H1 (cell line): Measurements from ENCODE around the gene NEK2. TPM values are rescaled to one million over a fixed set of nuclear protein-coding genes. Genes with fewer than 3 reads are reported as not detected.

Source experiments
- CTCF ChIA-PET: fragments of 300-600 bp; sonication (Branson Sonifier 250); formaldehyde crosslinking; loops from one replicate; lab custom pipeline; 2021; ENCODE audit not compliant: partially characterized antibody; lab: Charles Lee
- POLR2A ChIA-PET: fragments of 300-600 bp; sonication (Branson Sonifier 250); formaldehyde crosslinking; loops from one replicate; lab custom pipeline; 2021; ENCODE audit warnings: inconsistent platforms; ENCODE audit not compliant: partially characterized antibody; lab: Charles Lee
- DNase-seq, 2 experiments: peaks; one replicate each; pipeline versions ENCODE4 v3.0.0 to v3.0.0-alpha.2; 2010 to 2022; ENCODE audit warnings: low spot score in 2 of 2, low read depth in 1 of 2, mixed read lengths in 1 of 2
- FAIRE-seq: peaks from 2 replicates; lab custom pipeline; 2011; peaks lifted over from hg19 to GRCh38; lab: Jason Lieb, UNC
- H2AFZ ChIP-seq: 2 replicates; pipeline ENCODE4 v1.8.1; 2012; ENCODE audit warnings: low read length, inconsistent platforms
- H2AK5ac ChIP-seq: 2 replicates; pipeline ENCODE4 v1.6.1; 2013; ENCODE audit warnings: low read depth, low read length
- H2BK120ac ChIP-seq: replicated peaks from 2 replicates; pipeline ENCODE3; 2013; ENCODE audit warnings: low read depth, low read length, inconsistent platforms
- H2BK12ac ChIP-seq: 2 replicates; pipeline ENCODE4 v1.6.1; 2013; ENCODE audit warnings: low read depth, low read length
- H2BK15ac ChIP-seq: 2 replicates; pipeline ENCODE4 v1.6.1; 2013; ENCODE audit warnings: low read length
- H2BK20ac ChIP-seq: 2 replicates; pipeline ENCODE4 v1.6.1; 2013; ENCODE audit warnings: low read length
- H2BK5ac ChIP-seq: 2 replicates; pipeline ENCODE4 v1.6.1; 2013; ENCODE audit warnings: low read depth, low read length
- H3K14ac ChIP-seq: 2 replicates; pipeline ENCODE4 v1.6.1; 2013; ENCODE audit warnings: inconsistent platforms; ENCODE audit not compliant: insufficient read length
- H3K18ac ChIP-seq: 2 replicates; pipeline ENCODE4 v1.6.1; 2013; ENCODE audit warnings: low read length; ENCODE audit errors: extremely low read depth
- H3K23ac ChIP-seq: 2 replicates; pipeline ENCODE4 v1.6.1; 2013; ENCODE audit warnings: inconsistent platforms; ENCODE audit not compliant: insufficient read length
- H3K23me2 ChIP-seq: 2 replicates; pipeline ENCODE4 v1.6.1; 2013; ENCODE audit warnings: low read depth, low read length
- H3K27ac ChIP-seq: 2 replicates; pipeline ENCODE4 v1.6.1; 2011; ENCODE audit warnings: low read depth, low read length, inconsistent platforms
- H3K27me3 ChIP-seq, 4 experiments: replicated peaks in 1 of 4; 1 replicate in 1 of 4; 2 replicates in 3 of 4; pipeline versions ENCODE4 v1.6.1 to v1.8.1; 2011 to 2013; ENCODE audit warnings: low read length in 3 of 4, mild to moderate bottlenecking in 3 of 4, inconsistent platforms in 2 of 4, mixed read lengths in 2 of 4, moderate library complexity in 1 of 4; ENCODE audit not compliant: control insufficient read depth in 3 of 4, insufficient read depth in 3 of 4; ENCODE audit errors: extremely low read depth in 1 of 4
- H3K36me3 ChIP-seq, 4 experiments: 2 replicates each; pipeline versions ENCODE4 v1.6.1 to v1.8.1; 2011 to 2013; ENCODE audit warnings: mild to moderate bottlenecking in 4 of 4, low read length in 3 of 4, moderate library complexity in 2 of 4, control low read depth in 1 of 4, inconsistent platforms in 1 of 4; ENCODE audit not compliant: insufficient read depth in 4 of 4, control insufficient read depth in 2 of 4
- H3K4ac ChIP-seq: replicated peaks from 2 replicates; pipeline ENCODE3; 2013; ENCODE audit warnings: low read length, low read depth, mixed read lengths, inconsistent platforms; ENCODE audit not compliant: insufficient read length
- H3K4me1 ChIP-seq, 4 experiments: replicated peaks in 1 of 4; 1 replicate in 1 of 4; 2 replicates in 3 of 4; pipeline versions ENCODE4 v1.6.1 to v1.8.1; 2011 to 2013; ENCODE audit warnings: low read length in 3 of 4, inconsistent platforms in 2 of 4, mixed read lengths in 1 of 4; ENCODE audit not compliant: insufficient read depth in 4 of 4, control insufficient read depth in 3 of 4
- H3K4me2 ChIP-seq, 2 experiments: 2 replicates each; pipeline versions ENCODE4 v1.6.1 to v1.8.1; 2011 to 2013; ENCODE audit warnings: low read depth in 2 of 2, low read length in 2 of 2, control low read depth in 1 of 2, inconsistent platforms in 1 of 2, mild to moderate bottlenecking in 1 of 2; ENCODE audit not compliant: insufficient read depth in 1 of 2
- H3K4me3 ChIP-seq, 4 experiments: fragments of 200-600, 300-600 bp in 1 of 4; sonication (generic), shearing (Covaris generic), sonication (Bioruptor Twin) in 1 of 4; 2 replicates each; pipeline versions ENCODE4 v1.5.1 to v1.8.1; 2011 to 2016; ENCODE audit warnings: low read length in 4 of 4, low read depth in 3 of 4, control low read depth in 2 of 4, inconsistent platforms in 2 of 4, mild to moderate bottlenecking in 2 of 4, mixed read lengths in 1 of 4, moderate library complexity in 1 of 4; ENCODE audit not compliant: insufficient read depth in 2 of 4; ENCODE audit errors: extremely low read depth in 1 of 4
- H3K56ac ChIP-seq: replicated peaks from 2 replicates; pipeline ENCODE3; 2013; ENCODE audit warnings: low read depth, mild to moderate bottlenecking, mixed read lengths, low read length, inconsistent platforms; ENCODE audit not compliant: insufficient read length
- H3K79me1 ChIP-seq: 2 replicates; pipeline ENCODE4 v1.6.1; 2013; ENCODE audit warnings: low read depth, low read length, control low read depth
- H3K79me2 ChIP-seq, 2 experiments: 2 replicates each; pipeline versions ENCODE4 v1.6.1 to v1.8.1; 2012 to 2013; ENCODE audit warnings: low read length in 2 of 2, mild to moderate bottlenecking in 2 of 2, inconsistent platforms in 1 of 2; ENCODE audit not compliant: insufficient read depth in 2 of 2, control insufficient read depth in 1 of 2
- H3K9ac ChIP-seq, 4 experiments: replicated peaks in 1 of 4; 1 replicate in 1 of 4; 2 replicates in 3 of 4; pipeline versions ENCODE4 v1.6.1 to v1.8.1; 2011 to 2013; ENCODE audit warnings: low read depth in 3 of 4, low read length in 3 of 4, control low read depth in 2 of 4, mild to moderate bottlenecking in 2 of 4, moderate library complexity in 2 of 4, inconsistent platforms in 1 of 4; ENCODE audit errors: extremely low read depth in 1 of 4
- H3K9me3 ChIP-seq, 2 experiments: 2 replicates each; pipeline versions ENCODE4 v1.6.1 to v1.8.1; 2012 to 2013; ENCODE audit warnings: mild to moderate bottlenecking in 2 of 2, moderate library complexity in 2 of 2, control low read depth in 1 of 2, inconsistent platforms in 1 of 2, low read depth in 1 of 2, low read length in 1 of 2, mixed read lengths in 1 of 2; ENCODE audit not compliant: insufficient read depth in 2 of 2
- H4K20me1 ChIP-seq, 2 experiments: replicated peaks in 1 of 2; 2 replicates each; pipeline versions ENCODE3 to v1.8.1; 2011 to 2013; ENCODE audit warnings: inconsistent platforms in 2 of 2, low read length in 2 of 2, mild to moderate bottlenecking in 1 of 2; ENCODE audit not compliant: insufficient read depth in 2 of 2, control insufficient read depth in 1 of 2
- H4K5ac ChIP-seq: 2 replicates; pipeline ENCODE4 v1.6.1; 2013; ENCODE audit warnings: low read length, low read depth, mixed read lengths, inconsistent platforms; ENCODE audit not compliant: insufficient read length
- H4K8ac ChIP-seq: 2 replicates; pipeline ENCODE4 v1.8.0; 2013; ENCODE audit warnings: mild to moderate bottlenecking, moderate library complexity, low read length, inconsistent platforms; ENCODE audit not compliant: insufficient read depth; ENCODE audit errors: extremely low read depth
- H4K91ac ChIP-seq: replicated peaks from 2 replicates; pipeline ENCODE3; 2013; ENCODE audit warnings: low read length, mixed read lengths, inconsistent platforms; ENCODE audit not compliant: insufficient read length
- BCL11A ChIP-seq, 2 experiments: IDR thresholded peaks; one replicate each; pipeline ENCODE4 v1.6.1; 2011; ENCODE audit warnings: low read depth in 2 of 2, low read length in 2 of 2, mild to moderate bottlenecking in 2 of 2
- CEBPB ChIP-seq: IDR thresholded peaks from 2 replicates; pipeline ENCODE4 v1.6.1; 2012; ENCODE audit warnings: low read depth, low read length
- EZH2 ChIP-seq: fragments of 200-600 bp; sonication (generic); IDR thresholded peaks from 2 replicates; pipeline ENCODE4 v1.7.1; 2012; ENCODE audit warnings: low read depth, mild to moderate bottlenecking, moderate library complexity, low read length, inconsistent platforms; ENCODE audit not compliant: severe bottlenecking
- GABPA ChIP-seq: IDR thresholded peaks from 2 replicates; pipeline ENCODE4 v1.6.1; 2011; ENCODE audit warnings: mild to moderate bottlenecking, low read length, moderate library complexity, borderline replicate concordance; ENCODE audit not compliant: insufficient read depth
- JUN ChIP-seq: IDR thresholded peaks from 2 replicates; pipeline ENCODE4 v1.6.1; 2011; ENCODE audit warnings: low read depth, mild to moderate bottlenecking, improper control_type of control experiment, low read length
- JUND ChIP-seq: IDR thresholded peaks from 2 replicates; pipeline ENCODE4 v1.6.1; 2011; ENCODE audit warnings: mild to moderate bottlenecking, improper control_type of control experiment, low read length
- KDM4A ChIP-seq: IDR thresholded peaks from one replicate; pipeline ENCODE4 v1.7.1; 2012; ENCODE audit warnings: low read depth, mild to moderate bottlenecking, moderate library complexity, low read length, inconsistent platforms; ENCODE audit not compliant: severe bottlenecking
- MAFK ChIP-seq: IDR thresholded peaks from 2 replicates; pipeline ENCODE4 v1.6.1; 2012; ENCODE audit warnings: low read depth, mild to moderate bottlenecking, improper control_type of control experiment, low read length
- NANOG ChIP-seq: IDR thresholded peaks from 2 replicates; pipeline ENCODE4 v1.6.1; 2011; ENCODE audit warnings: low read length, low read depth, mild to moderate bottlenecking, inconsistent platforms; ENCODE audit not compliant: insufficient read depth, poor library complexity, severe bottlenecking
- POLR2AphosphoS5 ChIP-seq: IDR thresholded peaks from 2 replicates; pipeline ENCODE4 v1.6.1; 2011; ENCODE audit warnings: low read depth, low read length
- RFX5 ChIP-seq: IDR thresholded peaks from 2 replicates; pipeline ENCODE4 v1.6.1; 2011; ENCODE audit warnings: low read depth, low read length, improper control_type of control experiment, borderline replicate concordance
- RXRA ChIP-seq: IDR thresholded peaks from 2 replicates; pipeline ENCODE4 v1.6.1; 2011; ENCODE audit warnings: low read depth, mild to moderate bottlenecking, low read length, moderate library complexity; ENCODE audit not compliant: insufficient read depth
- SAP30 ChIP-seq: fragments of 300-600 bp; sonication (generic); IDR thresholded peaks from 2 replicates; pipeline ENCODE4 v1.7.1; 2012; ENCODE audit warnings: low read length, moderate library complexity, mild to moderate bottlenecking, inconsistent platforms; ENCODE audit not compliant: insufficient read depth, insufficient replicate concordance
- SP2 ChIP-seq: IDR thresholded peaks from 2 replicates; pipeline ENCODE4 v1.6.1; 2012; ENCODE audit warnings: mild to moderate bottlenecking, low read length, inconsistent platforms
- TAF7 ChIP-seq: optimal IDR thresholded peaks from 2 replicates; pipeline ENCODE3; 2011; ENCODE audit warnings: low read depth, mild to moderate bottlenecking, inconsistent platforms, low read length, moderate library complexity, borderline replicate concordance
- WGBS, 2 experiments: shearing (Covaris generic) in 1 of 2; methylation state at CpG; one replicate each; pipeline versions ENCODE4 v1.1.6 to v1.1.7; 2013 to 2015; ENCODE audit warnings: low lambda C conversion rate in 2 of 2, mixed read lengths in 2 of 2, inconsistent platforms in 1 of 2, low coverage in 1 of 2, missing lambda C conversion rate in 1 of 2; ENCODE audit not compliant: insufficient replicate concordance in 2 of 2, insufficient coverage in 1 of 2, insufficient read length in 1 of 2; ENCODE audit errors: extremely low coverage in 1 of 2, missing lambda C conversion rate in 1 of 2; 5-methylcytosine and 5-hydroxymethylcytosine counted together
- polyA plus RNA-seq, 7 experiments: library from polyadenylated mRNA; depleted of rRNA in 3 of 7; stranded (reverse) in 5 of 7; unstranded in 2 of 7; fragments of >200 nt in 5 of 7; fragments of 200-250 nt in 2 of 7; gene quantifications; 1 replicate in 5 of 7; 2 replicates in 1 of 7; 4 replicates in 1 of 7; pipeline versions ENCODE4 v1.2.1 to v1.2.3, GENCODE V29; 2011 to 2013; ENCODE audit warnings: missing spikeins in 2 of 7, mixed read lengths in 2 of 7
- total RNA-seq: library from RNA; stranded (reverse); fragmentation: NEBNext Ultra II Directional; extraction: Animal tissue kit (Norgen Biotek cat#: 25700); gene quantifications from 2 replicates; pipeline ENCODE4 v1.2.1, GENCODE V29; 2021

The NEK2 gene
- total and polyA plus RNA-seq, 2 of the 8 experiments (the other 6 are each of a cell fraction or from before 2014, with no cell fraction given) = 8.4 to 22.9 TPM

- no peak overlapping the region for H4K8ac ChIP-seq
- no peaks in the 10 kb centered on the region for H3K27me3 ChIP-seq
- H2BK5ac ChIP-seq = no peak overlapping the region
- H3K23ac ChIP-seq = no peak overlapping the region
- no peak overlapping the region for H2BK120ac ChIP-seq
- H3K14ac ChIP-seq = no peak overlapping the region
- no peak overlapping the region for H3K4me3 ChIP-seq
- no peak overlapping the region for H2BK20ac ChIP-seq
- no peak overlapping the region for H4K5ac ChIP-seq
- H2BK15ac ChIP-seq = no peak overlapping the region
- no peak overlapping the region for H3K56ac ChIP-seq
- no peak overlapping the region for H3K27ac ChIP-seq
- H4K91ac ChIP-seq = no peak overlapping the region
- H3K23me2 ChIP-seq = no peaks in the 10 kb centered on the region
- H3K79me2 ChIP-seq = no peaks in the 10 kb centered on the region
- no peaks in the 10 kb centered on the region for H4K20me1 ChIP-seq
- H3K36me3 ChIP-seq = no peaks in the 10 kb centered on the region
- WGBS, 2 experiments = 93% methylated on average over 10 of the region's 10 CpGs; no CpG with 5 or more reads in 1 of the 2 experiments
- no peaks in the 10 kb centered on the region for H3K9me3 ChIP-seq
- H2AFZ ChIP-seq = no peak overlapping the region
- ChIA-PET POLR2A (no interaction called here), CTCF (interaction anchor here (1.0 to 1.2 kb wide), 2 partner anchors 11 to 15 kb away, joined by 3 to 6 read pairs; no protein-coding TSS in a partner anchor)
- no peak overlapping the region for H3K18ac ChIP-seq
- H3K4me1 ChIP-seq = no peaks in the 10 kb centered on the region
- H3K4ac ChIP-seq = no peak overlapping the region
- no peak overlapping the region for H3K9ac ChIP-seq
- DNase-seq (no peak), FAIRE-seq (no peak)
- H3K79me1 ChIP-seq = no peaks in the 10 kb centered on the region
- no peak overlapping the region for H3K4me2 ChIP-seq
- H2AK5ac ChIP-seq = no peak overlapping the region
- no peak overlapping the region for H2BK12ac ChIP-seq
- TF ChIP-seq RXRA = no peak
- no peak for TF ChIP-seq EZH2
- no peak for TF ChIP-seq MAFK
- no peak for TF ChIP-seq POLR2AphosphoS5
- no peak for TF ChIP-seq RFX5
- no peak for TF ChIP-seq BCL11A (IDR thresholded peaks at IDR 0.05; ENCODE audit: low read depth in 2 of 2, low read length in 2 of 2)
- TF ChIP-seq CEBPB = no peak
- no peak for TF ChIP-seq JUND
- TF ChIP-seq SAP30 = no peak
- TF ChIP-seq JUN = no peak
- TF ChIP-seq NANOG = no peak
- TF ChIP-seq SP2 = no peak
- TF ChIP-seq TAF7 = no peak
- TF ChIP-seq GABPA = no peak
- no peak for TF ChIP-seq KDM4A
Measured at GRCh38 chr1:211713231-211713630, 37.8 kb upstream of the NEK2 start.
